HEK293 (cell line): ENCODE measurements around the gene C1QL1.

Source experiments
- ZBTB17 ChIP-seq: fragments of 450-650 bp; formaldehyde crosslinking; IDR thresholded peaks from 2 replicates; pipeline ENCODE4 v1.5.1; 2016; ENCODE audit warnings: missing biosample characterization, missing genetic modification characterization
- ZNF513 ChIP-seq: fragments of 450-650 bp; IDR thresholded peaks from 2 replicates; pipeline ENCODE4 v1.5.1; 2018; ENCODE audit warnings: missing biosample characterization, missing genetic modification characterization
- ZNF747 ChIP-seq: fragments of 450-650 bp; formaldehyde crosslinking; IDR thresholded peaks from 2 replicates; pipeline ENCODE4 v1.5.1; 2016; ENCODE audit warnings: missing biosample characterization, missing genetic modification characterization
- ZXDB ChIP-seq: fragments of 450-650 bp; formaldehyde crosslinking; IDR thresholded peaks from 2 replicates; pipeline ENCODE4 v1.5.1; 2016; ENCODE audit warnings: missing biosample characterization, missing genetic modification characterization

- TF ChIP-seq ZBTB17 (tag by site-specific recombination): no peak
- no peak for TF ChIP-seq ZXDB (tag by site-specific recombination)
- no peak for TF ChIP-seq ZNF513 (tag by site-specific recombination)
- no peak for TF ChIP-seq ZNF747 (tag by site-specific recombination)
These were observed 35.9 kb downstream of the C1QL1 start for GRCh38 chr17:44932096-44932786.
